Breast epithelium (tissue), 3 donors: ENCODE data around the gene INSR.

Experiments
- CTCF ChIP-seq, 3 donors: fragments of 450-650 bp; IDR thresholded peaks; one replicate each; pipeline ENCODE4 v1.5.1; 2016 to 2017; ENCODE audit warnings: antibody characterized with exemption in 3 of 3, mild to moderate bottlenecking in 3 of 3, moderate library complexity in 3 of 3
- POLR2A ChIP-seq: fragments of 450-650 bp; IDR thresholded peaks from one replicate; pipeline ENCODE4 v1.6.1; 2016; ENCODE audit warnings: antibody characterized with exemption, mild to moderate bottlenecking, moderate library complexity

GRCh38 chr19:7288977-7289376, 5.2 kb downstream of the INSR start:
- TF ChIP-seq CTCF (IDR thresholded peaks at IDR 0.05) (no peak), POLR2A (no peak)
